Islet of Langerhans (tissue), 1 donor: ENCODE measurements around the gene TIMP4.

Experiments
- FAIRE-seq: peaks from one replicate; lab custom pipeline; 2011; peaks lifted over from hg19 to GRCh38; lab: Jason Lieb, UNC

Gene TIMP4

DNA sequence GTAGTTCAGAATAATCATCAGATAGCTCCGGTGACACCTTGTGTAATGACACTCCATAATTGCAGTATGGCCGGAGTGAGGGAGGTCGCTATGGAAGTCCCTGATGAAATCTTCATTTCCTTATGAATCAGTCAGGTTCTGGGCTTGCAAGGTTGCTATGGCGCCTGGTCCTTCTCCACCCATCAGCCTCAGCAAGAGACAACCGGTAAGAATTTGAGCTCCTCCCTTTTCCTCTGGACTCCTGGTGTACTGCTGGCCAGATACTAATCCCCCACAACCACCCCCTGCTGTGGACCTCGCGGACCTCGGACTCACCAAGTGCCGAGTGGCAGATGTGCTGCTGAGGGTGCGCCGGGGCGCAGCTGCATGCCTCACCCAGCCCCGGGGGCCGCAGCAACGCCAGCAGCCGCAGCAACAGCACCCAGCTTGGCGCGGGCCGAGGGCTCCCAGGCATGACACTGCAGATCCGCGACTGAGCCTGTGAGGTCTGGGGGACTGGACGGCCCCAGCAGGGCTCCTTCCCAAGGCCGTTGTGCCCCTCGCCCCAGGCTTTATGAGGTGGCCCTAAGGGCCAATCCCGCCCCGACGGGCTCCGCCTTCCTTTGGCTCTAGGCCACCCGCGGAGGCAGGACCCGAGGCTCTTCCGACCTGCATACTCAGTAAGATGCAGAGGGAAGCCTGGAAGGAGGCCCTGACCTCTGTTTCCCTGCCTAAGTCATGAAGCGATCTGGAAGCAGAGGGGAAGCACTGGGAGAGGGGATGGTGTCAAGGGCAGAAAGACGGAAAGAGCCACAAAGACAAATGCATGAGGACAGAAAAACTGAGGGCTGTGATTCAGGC is at the start of gene TIMP4:
TIMP4 (minus strand) TSS at position 526 of the 840 bp plus-strand sequence; CDS start at position 454, 72 bp downstream.
- FAIRE-seq = no peak

DNA sequence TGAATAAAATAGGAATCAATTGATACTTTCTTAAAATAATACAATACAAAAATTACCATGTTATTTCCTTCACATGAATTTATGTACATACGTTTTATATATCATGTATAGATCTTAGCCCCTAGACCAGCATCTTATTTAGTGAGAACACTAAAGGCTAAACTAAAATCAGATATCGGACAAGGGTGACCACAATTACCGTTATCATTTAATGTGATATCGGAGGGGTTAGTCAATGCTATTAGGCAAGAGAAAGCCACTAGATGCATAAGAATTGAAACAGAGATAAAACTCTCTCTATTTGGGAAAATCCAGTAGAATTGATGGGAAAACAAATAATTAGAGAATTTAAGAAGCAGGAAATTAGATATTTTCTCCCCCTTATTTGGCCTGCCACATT is 46.5 kb upstream of the TIMP4 start:
- FAIRE-seq = no peak

DNA sequence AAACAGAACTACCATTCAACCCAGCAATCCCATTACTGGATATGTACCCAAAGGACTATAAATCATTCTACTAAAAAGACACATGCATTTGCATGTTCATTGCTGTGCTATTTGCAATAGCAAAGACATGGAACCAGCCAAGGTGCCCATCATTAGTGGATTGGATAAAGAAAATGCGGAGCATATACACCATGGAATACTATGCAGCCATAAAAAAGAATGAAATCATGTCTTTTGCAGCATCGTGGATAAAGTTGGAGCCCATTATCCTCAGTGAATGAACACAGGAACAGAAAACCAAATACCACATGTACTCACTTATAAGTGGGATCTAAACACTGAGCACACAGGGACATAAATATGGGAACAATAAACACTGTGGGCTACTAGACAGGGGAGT is 43.1 kb upstream of the TIMP4 start:
- no peak for FAIRE-seq

DNA sequence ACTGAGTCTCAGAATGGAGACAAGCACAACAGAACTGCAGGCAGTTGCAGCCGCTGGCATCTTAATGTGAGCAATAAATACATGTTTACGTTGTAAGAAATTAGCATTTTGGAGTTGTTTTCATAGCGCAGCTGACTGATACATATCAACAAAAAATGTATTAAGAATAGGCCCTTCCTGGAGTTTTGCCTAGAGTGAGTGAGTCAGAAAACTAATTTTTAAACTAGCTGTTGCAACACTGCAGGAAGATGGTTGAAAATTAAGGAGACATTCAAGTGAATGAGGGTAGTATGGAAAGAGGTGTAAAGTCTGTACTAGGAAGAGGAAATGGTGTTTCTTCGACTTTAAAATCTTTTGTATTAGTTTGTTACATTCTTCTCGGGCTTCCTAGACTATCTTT is 39.6 kb upstream of the TIMP4 start:
- FAIRE-seq = no peak

DNA sequence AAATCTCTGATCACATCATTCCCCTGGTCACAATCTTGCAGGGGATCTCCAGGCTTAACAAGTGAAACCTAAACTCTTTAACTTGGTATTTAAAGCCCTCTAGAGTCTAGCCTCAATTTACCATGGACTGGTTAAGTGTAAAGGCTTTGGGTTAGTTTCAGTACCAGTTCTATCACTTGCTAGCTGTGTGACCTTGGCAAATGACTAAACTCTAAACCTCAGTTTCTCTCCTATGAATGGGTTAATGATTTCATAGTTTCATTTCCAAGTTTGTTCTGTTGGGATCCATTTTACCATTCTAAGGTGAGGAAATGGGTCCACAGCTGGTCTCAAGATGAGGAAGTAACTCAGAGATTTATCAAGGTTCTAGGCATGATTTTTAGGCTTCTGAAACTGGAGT is 38.8 kb upstream of the TIMP4 start:
- no peak for FAIRE-seq

DNA sequence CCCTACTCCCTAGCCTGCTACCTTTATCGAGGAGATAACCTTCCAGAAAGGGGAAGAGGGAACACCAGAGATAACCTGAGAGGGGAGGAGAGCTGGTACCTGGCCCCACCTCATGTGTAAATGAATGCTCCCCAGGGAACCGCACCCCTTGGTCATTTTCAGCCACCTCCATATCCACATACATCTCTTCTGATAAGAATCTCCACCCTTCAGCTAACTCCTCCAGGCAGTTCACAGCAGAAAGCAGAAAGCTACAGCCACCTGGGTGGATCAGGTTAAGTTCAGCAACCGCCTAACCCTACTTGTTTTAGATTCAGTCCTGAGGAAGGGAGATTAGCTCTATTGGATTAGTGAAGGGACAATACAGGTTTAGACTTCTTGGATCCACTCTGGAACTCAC is 38.0 kb upstream of the TIMP4 start:
- no peak for FAIRE-seq

DNA sequence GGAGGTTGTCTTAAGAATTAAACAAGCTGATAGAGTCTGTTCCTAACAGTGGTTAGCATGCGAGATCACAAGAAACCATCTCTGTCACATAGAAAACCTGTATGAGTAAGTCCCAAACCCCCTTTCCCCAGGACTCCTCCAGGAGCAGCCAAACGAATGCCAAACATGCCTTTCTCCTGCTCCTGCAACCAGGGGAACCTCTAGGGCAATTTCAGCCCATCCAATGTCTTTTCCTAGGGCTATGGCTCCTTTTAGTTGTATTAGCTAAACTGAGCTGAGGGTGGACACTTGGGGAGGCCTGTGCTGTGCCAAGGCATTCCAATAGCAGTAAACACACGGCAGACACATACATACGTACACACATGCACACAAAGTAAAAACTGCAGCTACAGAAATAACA is 36.5 kb upstream of the TIMP4 start:
- FAIRE-seq = no peak

DNA sequence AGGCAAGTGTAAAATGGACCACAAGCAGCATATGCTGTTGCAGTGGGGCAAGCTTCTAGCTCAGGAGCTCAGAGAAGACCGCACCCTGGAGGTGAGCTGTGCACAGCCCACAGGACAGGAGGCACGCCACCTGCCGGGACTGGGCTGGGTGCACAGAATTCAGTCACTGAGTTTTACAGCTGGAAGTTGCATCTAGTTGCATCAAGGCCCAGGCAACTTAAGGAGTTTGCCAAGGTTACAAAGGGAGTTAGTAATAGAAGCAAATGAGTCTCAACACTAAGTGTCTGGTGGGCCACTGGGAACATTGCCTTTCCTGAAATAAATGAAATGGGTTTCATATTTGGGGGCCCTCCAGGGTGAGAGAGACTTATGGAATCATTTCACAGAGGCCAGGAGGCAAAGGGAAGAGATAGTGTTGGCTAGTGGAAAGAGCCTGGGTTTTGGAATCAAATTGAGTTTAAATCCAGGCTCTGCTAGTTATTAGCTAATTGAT is 36.0 kb upstream of the TIMP4 start:
- no peak for FAIRE-seq

DNA sequence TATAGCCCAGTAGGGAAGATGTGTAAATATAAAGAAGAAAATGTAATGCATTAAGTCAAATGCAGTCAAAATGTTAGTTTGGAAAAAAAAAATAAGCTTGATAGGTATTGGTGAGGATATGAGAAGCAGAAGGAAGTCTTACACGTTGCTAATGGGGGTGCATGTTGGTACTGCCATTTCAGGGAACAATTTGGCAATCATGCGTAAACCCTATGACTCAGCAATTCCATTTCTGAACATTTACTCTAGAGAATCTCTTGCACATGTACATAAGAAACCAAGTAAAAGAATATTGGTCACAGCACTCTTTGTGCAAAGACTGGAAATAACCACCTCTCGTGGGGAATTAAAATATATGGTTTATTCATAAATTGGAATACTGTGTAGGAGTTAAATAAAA is 35.5 kb upstream of the TIMP4 start:
- peak; percentile 17 for FAIRE-seq

DNA sequence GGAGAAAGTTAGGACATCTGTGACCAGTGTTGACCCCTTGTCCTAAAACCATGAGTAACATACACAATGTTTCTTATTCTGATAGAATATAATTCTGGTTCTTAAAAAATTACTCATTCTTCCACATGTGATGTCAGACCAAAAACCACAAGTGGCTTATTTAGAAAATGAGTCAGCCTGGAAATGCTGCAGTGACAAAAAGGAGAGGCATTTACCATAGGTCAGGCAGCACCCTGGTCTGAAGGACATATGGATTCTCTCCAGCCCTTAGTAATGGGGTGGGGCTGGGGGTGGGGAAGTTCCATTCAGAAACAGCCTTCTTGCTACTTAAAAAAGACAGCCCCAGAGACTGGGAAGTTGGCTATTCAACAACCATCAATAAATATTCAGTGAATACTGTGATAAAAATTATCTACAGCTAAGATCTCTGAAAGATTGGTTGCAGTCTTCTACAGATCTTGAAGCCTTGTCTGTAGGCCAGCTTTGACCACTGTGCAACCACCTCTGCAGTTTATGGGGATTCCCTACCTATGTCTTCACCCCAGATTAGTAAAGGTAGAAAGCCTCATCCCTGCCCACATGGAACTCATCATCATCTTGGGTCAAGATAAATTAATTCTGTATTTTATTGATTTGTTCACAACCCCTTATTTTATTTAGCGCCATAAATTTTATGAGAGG is 34.9 kb upstream of the TIMP4 start:
- FAIRE-seq = no peak

DNA sequence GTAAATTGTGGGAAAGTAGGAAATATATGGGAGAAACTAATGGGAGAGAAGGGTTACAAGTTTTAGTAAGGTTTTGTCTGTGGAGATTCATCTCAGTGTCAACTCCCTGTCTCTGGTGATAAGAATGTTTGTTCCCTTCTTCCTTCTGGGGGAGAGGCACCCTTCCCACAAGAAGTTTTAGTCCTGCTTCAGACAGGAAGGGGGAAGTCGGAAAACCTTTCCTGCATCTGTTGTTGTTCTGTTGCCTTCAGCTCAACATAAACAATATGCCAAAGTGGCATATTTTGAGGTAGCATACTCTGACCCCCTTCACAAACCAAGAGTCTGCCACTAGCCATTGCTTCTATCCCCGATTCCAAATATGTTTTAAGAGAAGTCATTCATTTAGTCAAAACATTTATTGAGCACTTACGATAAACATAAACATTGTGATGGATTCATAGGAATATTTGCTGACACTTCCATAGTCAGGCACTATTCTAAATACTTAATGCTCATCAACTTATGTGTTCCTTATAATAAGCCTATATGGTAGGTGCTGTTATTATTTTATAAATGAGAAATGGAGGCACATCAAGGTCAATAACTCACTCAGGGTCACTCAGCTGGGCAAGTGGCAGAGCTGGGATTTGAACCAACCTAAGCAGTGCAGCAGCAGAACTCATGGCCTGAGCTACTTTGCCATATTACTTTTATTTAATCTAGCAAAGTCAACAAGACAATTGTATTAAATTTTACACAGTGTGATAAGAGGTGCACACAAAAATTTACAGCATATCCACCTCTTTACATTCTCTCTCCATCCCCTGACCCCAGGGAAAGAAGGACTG is 34.2 kb upstream of the TIMP4 start:
- FAIRE-seq = no peak

DNA sequence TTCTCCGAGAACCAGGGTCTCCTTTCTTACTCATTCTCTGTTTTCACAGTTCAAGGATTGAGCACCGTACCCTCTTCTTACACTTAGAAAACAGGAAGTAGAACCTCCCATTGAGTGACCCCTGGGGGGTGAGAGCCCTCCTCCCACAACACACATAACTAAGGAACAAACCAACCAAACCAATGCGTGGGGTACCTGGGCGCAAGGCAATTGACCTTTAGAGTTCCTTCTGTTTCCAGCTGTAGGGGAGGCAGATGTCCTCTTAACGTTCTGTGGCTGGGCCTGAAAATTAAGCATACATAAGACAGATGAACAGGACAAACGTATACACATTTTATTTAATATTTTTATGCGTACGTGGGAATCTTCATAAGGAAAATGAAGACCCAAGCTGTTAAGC is 33.5 kb upstream of the TIMP4 start:
- FAIRE-seq = no peak

DNA sequence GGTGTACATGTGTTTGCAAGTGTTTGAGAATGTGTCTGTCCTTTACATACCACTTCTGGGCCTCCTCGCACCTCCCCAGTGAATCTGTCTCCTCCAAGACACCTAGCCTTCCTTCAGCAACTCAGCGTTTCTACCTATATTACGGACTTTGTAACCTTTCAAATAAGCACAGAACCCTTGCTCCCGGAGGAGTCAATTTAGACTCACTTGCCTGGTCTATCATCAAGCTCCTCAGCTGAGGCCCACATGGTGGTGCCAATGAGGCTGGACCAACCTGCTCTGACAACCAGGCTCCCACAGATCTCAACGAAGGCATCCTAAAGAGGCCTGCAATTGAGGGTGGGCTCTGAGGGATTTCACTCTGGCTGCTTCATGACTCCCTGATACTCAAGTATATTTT is 32.8 kb upstream of the TIMP4 start:
- FAIRE-seq = no peak

DNA sequence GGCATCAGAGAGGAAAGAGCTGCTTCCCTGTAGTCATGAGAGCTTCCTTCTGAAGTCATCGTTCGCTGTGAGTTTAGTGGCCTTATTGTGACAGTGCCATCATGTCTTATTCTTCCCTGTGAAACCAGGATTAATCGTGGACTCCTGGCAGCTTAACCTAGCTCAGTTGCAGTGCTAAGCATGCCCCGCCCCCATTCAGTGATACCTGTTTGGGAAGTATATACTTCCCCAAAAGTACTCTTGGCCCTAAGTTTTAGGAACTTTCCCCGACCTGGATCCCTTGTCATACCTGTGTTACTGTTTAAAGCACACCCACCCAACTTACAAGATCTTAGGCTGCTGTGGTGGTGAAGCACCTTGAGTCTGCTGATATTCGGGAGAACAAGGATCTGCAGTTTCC is 32.1 kb upstream of the TIMP4 start:
- FAIRE-seq = no peak

DNA sequence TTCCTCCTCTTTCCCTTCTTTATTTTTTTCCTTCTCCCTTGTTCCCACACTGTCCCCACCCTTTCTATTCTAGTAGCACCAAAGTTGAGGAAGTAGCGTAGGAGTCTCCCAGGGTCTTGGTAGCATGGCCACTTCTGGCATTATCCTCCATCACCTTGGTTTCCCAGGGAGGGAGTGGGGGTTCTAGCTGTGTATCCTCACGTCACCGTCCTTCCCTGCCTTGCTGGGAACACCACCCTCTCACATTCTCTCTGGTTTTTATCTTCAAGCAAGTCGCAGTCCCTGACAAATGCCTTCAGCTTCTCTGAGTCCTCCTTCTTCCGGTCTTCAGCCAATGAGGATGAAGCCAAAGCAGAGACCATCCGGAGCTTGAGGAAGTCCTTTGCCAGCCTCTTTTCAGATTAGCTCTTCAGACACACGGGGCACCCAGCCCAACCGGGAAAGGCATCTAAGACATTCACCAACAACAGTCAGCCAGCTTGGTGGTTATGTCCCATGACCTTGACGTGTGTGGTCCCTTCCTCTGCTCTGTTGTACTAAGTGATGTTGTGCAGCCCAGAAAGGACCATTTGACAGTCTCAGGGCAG is 31.6 kb upstream of the TIMP4 start:
- no peak for FAIRE-seq

DNA sequence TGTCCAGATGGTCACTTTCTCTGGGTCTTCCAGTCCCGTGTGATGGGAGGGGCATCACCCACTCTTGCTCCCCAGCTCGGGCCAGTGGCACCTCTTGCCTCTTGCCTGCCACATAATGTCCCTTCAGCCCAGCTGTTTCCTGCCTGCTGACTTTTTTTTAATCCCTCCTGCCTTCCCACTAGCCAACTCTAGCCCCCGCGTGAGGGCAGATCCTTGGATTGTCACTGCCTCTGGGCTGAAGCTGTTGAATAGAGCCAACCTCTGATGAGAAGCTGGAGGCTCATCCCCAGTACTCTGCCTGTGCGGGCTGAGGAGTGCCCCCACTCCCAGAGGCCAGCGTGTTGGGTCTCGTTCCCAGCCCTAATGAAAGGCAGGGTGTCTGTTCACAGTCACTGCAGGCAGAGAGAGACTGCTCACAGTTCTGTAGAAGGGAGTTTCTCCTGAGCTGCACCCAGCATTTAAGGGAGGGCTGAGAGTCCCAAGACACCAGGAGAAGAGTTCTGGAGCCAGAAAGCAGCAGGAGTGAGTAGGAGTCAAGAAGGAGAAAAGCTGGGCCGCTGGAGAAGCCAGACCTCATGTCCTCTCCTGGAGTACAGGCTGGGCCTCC is 30.1 kb upstream of the TIMP4 start:
- no peak for FAIRE-seq

DNA sequence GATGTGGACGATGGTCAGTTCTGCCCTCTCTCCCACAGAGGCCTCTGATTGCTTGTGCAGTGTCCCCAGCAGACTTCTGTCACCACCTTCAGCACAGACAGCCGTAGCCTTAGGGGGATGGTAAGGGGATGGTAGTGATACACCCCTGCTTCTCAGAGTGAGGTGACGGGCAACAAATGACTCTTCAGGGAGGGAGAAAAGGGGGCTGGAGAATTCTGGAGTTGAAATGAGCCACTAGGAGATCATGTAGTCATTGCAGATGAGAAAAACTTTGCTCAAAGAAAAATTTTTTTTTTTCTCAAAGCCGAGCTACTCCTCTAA is 29.6 kb upstream of the TIMP4 start:
- no peak for FAIRE-seq

DNA sequence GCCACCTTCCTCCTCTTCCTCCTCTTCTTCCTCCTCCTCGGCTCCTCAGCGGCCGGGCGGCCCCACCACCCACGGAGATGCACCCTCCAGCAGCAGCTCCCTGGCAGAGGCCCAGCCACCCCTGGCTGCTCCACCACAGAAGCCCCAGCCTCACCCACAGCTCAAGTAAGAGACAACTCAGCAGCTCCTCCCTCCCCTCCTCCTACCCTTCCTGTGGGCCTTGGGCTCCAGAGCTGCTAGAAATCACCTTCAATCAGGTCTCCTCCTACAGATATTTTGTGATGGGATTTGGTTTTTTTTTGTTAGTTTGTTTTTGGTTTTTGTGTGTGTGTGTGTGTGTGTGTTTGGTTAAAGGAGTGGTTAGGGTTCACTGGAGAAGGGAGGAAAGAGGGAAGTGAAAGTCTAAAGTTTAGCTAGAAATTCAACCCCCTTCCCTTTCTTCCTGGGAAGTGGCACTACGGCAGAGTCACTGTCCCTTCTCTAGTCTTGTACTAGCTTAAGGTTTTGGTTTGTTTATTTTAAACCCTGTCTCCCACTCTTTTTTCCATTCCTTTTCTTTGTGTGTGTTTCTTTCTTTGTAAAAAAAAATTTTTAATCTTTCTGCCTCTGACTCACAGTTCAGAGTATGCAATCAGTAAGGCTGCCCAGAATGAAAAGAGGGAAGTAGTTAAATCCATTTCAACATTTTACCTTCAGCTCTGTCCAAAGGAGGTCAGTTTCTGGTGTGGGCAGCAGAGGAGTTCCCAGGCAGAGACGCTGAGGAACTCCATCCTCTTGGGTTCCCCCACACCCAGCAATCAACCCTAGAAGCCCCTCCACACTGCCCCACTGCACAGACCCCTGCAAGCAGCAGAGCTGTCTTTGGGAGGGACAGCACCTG is 29.0 kb upstream of the TIMP4 start:
- FAIRE-seq = no peak

DNA sequence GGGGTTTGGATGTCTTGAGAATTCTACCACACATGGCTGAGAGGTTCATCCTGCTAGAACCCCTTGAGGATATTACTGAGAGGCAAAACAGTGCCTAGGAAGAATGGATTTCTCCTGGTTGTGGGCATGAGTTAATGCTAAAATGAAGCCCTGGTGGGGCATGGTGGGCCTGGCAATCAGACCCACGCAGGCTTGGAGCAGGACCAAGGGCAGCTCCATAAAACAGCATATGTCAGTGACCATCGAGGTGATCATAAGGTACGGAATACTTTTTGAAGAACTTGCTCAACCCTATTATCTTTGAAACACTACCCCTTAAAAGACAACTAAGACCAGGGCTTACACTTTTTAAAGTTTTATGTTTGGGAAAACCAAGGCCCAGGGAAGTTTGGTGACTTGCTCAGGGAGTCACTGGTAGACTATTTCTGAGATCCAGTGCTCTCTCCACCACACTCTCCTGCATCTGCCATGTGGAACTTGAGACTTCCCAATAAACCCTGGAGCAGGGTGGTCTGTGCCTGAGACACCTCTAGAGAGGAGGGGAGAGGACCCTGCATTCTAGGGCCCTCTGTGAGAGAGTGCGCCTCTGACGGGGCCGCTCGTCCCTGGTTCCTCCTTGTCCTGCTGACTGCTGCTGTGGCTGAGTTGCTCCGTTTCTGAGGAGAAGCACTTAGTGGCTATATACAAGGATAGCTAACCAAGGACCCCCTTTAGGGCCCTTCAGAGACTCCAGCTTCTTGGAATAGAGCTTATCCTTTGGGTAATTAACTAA is 28.0 kb upstream of the TIMP4 start:
- FAIRE-seq = no peak

DNA sequence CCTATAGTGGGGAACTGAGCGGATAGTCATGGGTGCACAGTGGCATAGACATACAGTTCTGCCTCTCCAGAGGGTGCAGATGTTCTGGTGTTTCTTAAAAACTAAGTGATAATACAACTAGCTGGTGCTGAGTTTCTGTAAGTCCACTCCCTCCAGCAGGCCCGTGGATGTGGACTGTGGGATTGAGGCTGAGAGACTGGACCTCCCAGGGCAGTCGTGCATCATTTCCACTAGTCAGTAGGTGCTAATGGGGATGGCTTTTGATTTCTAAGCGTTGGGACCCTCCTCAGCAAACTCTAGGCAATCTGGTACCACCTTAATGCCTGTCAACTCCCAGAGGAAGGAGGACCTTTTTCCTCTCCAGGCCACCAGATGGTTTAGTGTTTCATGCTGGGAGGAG is 27.3 kb upstream of the TIMP4 start:
- no peak for FAIRE-seq
